Measurements from ENCODE around the gene TSPAN11.

TSPAN11 gene

GRCh38 chr12:30959778-30960177 is 33.2 kb downstream of the TSPAN11 start:
- DNase-seq (ENCODE audit: low read depth in 2 of 2): no peak

- no peak for DNase-seq (ENCODE audit: low read depth in 2 of 2)
Observed at GRCh38 chr12:30961030-30961429, 34.5 kb downstream of the TSPAN11 start.

- no peak for DNase-seq (ENCODE audit: low read depth in 2 of 2)
Observed at GRCh38 chr12:30962047-30962446, 35.5 kb downstream of the TSPAN11 start.

- DNase-seq (ENCODE audit: low read depth in 2 of 2): no peak
Observed at GRCh38 chr12:30963709-30964564, 37.4 kb downstream of the TSPAN11 start.

GRCh38 chr12:30964896-30965612 is 38.5 kb downstream of the TSPAN11 start:
- DNase-seq (ENCODE audit: low read depth in 2 of 2): no peak

- no peak for DNase-seq (ENCODE audit: low read depth in 2 of 2)
Observed at GRCh38 chr12:30965613-30965985, 39.1 kb downstream of the TSPAN11 start.

- DNase-seq (ENCODE audit: low read depth in 2 of 2): no peak
Observed at GRCh38 chr12:30967026-30967425, 40.5 kb downstream of the TSPAN11 start.

GRCh38 chr12:30968211-30968610 is 41.7 kb downstream of the TSPAN11 start:
- no peak for DNase-seq (ENCODE audit: low read depth in 2 of 2)

GRCh38 chr12:30969006-30969405 is 42.5 kb downstream of the TSPAN11 start:
- DNase-seq (ENCODE audit: low read depth in 2 of 2): no peak

- no peak for DNase-seq (ENCODE audit: low read depth in 2 of 2)
Observed at GRCh38 chr12:30969606-30970395, 43.3 kb downstream of the TSPAN11 start.

- no peak for DNase-seq (ENCODE audit: low read depth in 2 of 2)
Observed at GRCh38 chr12:30970559-30971197, 44.1 kb downstream of the TSPAN11 start.

- no peak for DNase-seq (ENCODE audit: low read depth in 2 of 2)
Observed at GRCh38 chr12:30972035-30972434, 45.5 kb downstream of the TSPAN11 start.

GRCh38 chr12:30973175-30973574 is 46.6 kb downstream of the TSPAN11 start:
- no peak for DNase-seq (ENCODE audit: low read depth in 2 of 2)

- no peak for DNase-seq (ENCODE audit: low read depth in 2 of 2)
Observed at GRCh38 chr12:30973830-30974229, 47.3 kb downstream of the TSPAN11 start.

- DNase-seq (ENCODE audit: low read depth in 2 of 2): no peak
Observed at GRCh38 chr12:30974746-30975500, 48.4 kb downstream of the TSPAN11 start.

GRCh38 chr12:30975581-30975980 is 49.0 kb downstream of the TSPAN11 start:
- no peak for DNase-seq (ENCODE audit: low read depth in 2 of 2)

GRCh38 chr12:30976206-30976605 is 49.7 kb downstream of the TSPAN11 start:
- no peak for DNase-seq (ENCODE audit: low read depth in 2 of 2)

- DNase-seq (ENCODE audit: low read depth in 2 of 2): no peak
Observed at GRCh38 chr12:30977124-30977523, 50.6 kb downstream of the TSPAN11 start.

GRCh38 chr12:30977537-30978349 is 51.2 kb downstream of the TSPAN11 start:
- no peak for DNase-seq (ENCODE audit: low read depth in 2 of 2)

GRCh38 chr12:30978639-30979038 is 52.1 kb downstream of the TSPAN11 start:
- no peak for DNase-seq (ENCODE audit: low read depth in 2 of 2)

Data from stimulated activated CD4-positive, alpha-beta T cell treated with anti-CD3 and anti-CD28 coated beads, Interleukin-1b, Interleukin-23, amount 100 ng/mL, for 1 hour (primary cell).